Effector memory CD4-positive, alpha-beta T cell (primary cell): Measurements from ENCODE around the gene TMEM54.
A peak's percentile ranks its signal among the peaks of the same experiment; 100 is the strongest.

Source experiments
- DNase-seq, 3 donors: peaks; one replicate each; pipeline ENCODE4 v3.0.0-alpha.2; 2020
- H3K27ac ChIP-seq: 2 replicates; pipeline ENCODE4 v1.7.0; 2013; ENCODE audit warnings: mild to moderate bottlenecking, low read length, moderate library complexity; ENCODE audit not compliant: insufficient read depth, poor library complexity, severe bottlenecking
- H3K27me3 ChIP-seq: replicated peaks from 2 replicates; pipeline ENCODE4 v1.7.0; 2013; ENCODE audit warnings: mild to moderate bottlenecking, low read length; ENCODE audit not compliant: insufficient read depth, control insufficient read depth, poor library complexity, severe bottlenecking
- H3K36me3 ChIP-seq: 2 replicates; pipeline ENCODE4 v1.7.0; 2013; ENCODE audit warnings: mild to moderate bottlenecking, low read length, moderate library complexity; ENCODE audit not compliant: control insufficient read depth, insufficient read depth
- H3K4me1 ChIP-seq: 2 replicates; pipeline ENCODE4 v1.7.0; 2013; ENCODE audit warnings: low read length, mild to moderate bottlenecking; ENCODE audit not compliant: control insufficient read depth, insufficient read depth, poor library complexity, severe bottlenecking
- H3K4me3 ChIP-seq: 2 replicates; pipeline ENCODE4 v1.7.0; 2013; ENCODE audit warnings: low read length, low read depth, mild to moderate bottlenecking; ENCODE audit not compliant: insufficient read depth, poor library complexity, severe bottlenecking
- H3K9me3 ChIP-seq: 2 replicates; pipeline ENCODE4 v1.7.0; 2013; ENCODE audit warnings: mild to moderate bottlenecking, low read length, moderate library complexity; ENCODE audit not compliant: control insufficient read depth

Gene TMEM54

DNA sequence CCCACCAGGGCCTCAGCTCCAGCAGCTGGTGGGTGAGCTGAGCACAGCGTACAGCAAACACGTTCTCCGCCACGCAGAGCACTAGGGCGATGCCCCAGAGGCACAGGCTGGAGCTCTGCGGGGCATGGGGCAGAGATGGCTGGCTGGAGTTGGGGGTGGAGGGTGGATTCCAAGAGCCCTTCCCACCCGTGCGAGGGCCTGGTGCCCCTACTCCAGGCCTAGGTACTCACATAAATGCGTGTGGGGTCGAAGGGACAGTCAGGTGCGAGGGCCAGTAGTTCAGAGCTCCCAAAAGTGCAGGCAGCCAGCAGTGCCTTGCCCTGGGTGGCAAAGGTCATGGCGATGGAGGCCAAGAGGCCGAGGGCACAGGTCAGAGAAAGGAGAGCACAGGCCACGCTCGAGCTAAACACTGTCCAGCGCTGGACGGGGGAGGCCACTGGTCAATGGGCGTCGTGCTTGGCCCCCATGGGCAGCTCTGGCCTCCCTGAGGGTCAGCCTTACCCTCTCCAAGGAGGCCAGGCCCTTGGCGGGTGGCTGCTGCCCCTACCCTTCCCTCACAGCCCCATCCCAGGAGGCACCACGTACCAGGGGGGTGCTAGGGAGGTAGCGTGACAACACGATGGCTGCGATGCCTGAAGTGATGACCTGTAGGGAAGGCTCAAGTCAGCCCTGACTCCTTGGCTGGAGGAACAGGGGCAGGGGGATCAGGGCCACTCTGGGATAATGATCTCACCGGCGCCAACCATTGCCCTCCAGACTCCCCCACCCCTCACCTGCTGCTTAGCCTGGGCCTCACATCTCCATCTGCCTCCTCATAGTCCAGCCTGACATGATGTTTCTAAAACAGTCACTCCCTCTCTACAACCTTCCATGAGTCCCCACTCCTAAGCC lies 5.6 kb downstream of the TMEM54 start:
- DNase-seq, result no peak
- Histone ChIP-seq H3K4me3 (no peak overlapping the region), H3K9me3 (no peaks in the 10 kb centered on the region), H3K36me3 (no peaks in the 10 kb centered on the region), H3K27ac (no peak overlapping the region), H3K4me1 (peaks cover 13% of the 10 kb centered on the region), H3K27me3 (peaks cover 28% of the 10 kb centered on the region)

DNA sequence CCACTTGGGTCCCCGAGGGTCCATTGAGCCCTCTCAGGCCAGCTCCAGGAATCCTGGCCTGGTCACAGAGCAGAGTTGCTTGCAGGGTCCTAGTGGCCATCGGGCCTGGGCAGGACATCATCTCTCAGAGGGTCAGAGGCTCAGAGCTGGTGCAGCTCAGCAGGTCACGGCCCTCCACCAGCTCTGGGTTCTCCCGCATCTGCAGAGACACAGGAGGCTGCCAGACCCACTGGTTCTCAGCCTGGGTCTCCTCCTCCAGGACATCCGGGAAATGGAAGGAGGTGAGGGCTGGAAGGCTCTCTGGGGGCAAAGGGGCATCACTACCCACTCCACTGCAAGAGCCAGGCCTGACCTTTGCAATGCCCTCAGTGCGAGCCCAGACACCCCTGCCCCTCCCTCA lies 6.5 kb downstream of the TMEM54 start:
- no peak for DNase-seq
- Histone ChIP-seq H3K36me3 (no peaks in the 10 kb centered on the region), H3K27ac (no peak overlapping the region), H3K4me3 (no peak overlapping the region), H3K9me3 (no peaks in the 10 kb centered on the region), H3K4me1 (peaks cover 9% of the 10 kb centered on the region), H3K27me3 (peaks cover 21% of the 10 kb centered on the region)

DNA sequence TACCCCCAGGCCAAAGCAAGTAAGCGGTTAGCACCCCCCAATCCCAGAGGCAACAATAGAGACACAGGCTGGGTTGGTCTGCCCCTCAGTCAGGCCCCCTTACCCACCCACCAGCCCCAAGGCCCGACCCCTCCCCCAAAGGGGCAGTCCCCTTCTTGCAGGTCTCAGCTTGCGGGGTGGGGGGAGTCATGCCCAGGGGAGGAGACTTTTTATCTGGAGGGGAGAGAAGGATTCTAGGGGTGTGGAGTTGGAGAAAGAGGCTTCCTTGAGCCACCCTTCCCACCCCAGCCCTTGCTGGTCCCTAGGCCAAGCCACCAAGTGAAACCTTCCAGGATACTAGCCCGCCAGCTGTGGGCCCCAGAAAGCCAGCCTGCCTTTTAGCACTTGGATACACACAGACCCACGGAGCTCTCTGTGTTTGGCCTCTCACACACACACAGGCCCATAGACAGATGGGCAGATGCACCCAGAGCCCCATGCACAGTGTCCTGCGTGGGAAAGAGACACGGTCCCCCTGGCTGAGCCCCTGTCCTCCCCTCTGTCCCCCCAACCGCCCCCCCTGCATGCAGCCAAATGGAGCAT lies 7.1 kb downstream of the TMEM54 start:
- H3K9me3 ChIP-seq, result no peaks in the 10 kb centered on the region
- H3K27ac ChIP-seq, result no peak overlapping the region
- no peak overlapping the region for H3K4me3 ChIP-seq
- H3K36me3 ChIP-seq, result no peaks in the 10 kb centered on the region
- H3K4me1 ChIP-seq, result peaks cover 9% of the 10 kb centered on the region
- H3K27me3 ChIP-seq, result peaks cover 17% of the 10 kb centered on the region
- DNase-seq, result no peak

DNA sequence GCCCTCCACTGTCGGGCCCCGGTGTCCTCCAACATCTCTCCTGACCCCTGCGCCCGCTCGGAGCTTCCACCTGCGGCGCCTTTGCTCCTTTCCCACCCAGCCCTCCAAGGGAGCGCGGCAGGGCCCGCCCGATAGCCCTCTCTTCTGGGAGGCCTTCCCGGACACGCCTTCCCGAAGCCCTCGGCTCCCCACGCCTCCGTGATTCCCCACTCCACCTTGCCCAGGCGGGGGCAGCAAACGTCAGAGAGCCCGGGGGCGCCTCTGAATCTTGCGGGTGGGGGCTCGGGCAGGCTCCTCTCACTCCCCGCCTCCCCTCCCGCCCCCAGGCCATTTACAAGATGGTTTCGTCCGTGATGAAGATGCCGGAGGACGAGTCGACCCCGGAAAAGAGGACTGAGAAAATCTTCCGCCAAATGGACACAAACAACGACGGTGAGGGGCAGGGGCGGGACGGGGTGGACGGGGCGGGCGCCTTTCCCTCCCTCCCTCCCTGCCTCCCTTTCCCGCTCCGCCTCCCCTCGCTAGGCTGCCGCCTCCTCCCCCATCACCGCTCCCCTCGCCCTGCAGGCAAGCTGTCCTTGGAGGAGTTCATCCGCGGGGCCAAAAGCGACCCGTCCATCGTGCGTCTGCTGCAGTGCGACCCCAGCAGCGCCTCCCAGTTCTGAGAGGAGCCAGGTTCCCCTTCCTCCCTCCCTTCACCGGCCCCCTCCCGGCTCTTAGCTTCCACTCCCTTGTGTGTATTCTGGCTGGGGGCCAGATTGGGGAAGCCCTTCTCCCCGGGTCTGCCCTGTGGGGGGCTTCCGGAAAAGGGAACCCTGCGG lies 7.8 kb downstream of the TMEM54 start:
- H3K4me3 ChIP-seq, result peak overlapping the region; percentile 48
- H3K27me3 ChIP-seq, result peaks cover 19% of the 10 kb centered on the region
- H3K27ac ChIP-seq, result no peak overlapping the region
- no peaks in the 10 kb centered on the region for H3K36me3 ChIP-seq
- H3K4me1 ChIP-seq, result peaks cover 9% of the 10 kb centered on the region
- no peaks in the 10 kb centered on the region for H3K9me3 ChIP-seq
- DNase-seq, result no peak

DNA sequence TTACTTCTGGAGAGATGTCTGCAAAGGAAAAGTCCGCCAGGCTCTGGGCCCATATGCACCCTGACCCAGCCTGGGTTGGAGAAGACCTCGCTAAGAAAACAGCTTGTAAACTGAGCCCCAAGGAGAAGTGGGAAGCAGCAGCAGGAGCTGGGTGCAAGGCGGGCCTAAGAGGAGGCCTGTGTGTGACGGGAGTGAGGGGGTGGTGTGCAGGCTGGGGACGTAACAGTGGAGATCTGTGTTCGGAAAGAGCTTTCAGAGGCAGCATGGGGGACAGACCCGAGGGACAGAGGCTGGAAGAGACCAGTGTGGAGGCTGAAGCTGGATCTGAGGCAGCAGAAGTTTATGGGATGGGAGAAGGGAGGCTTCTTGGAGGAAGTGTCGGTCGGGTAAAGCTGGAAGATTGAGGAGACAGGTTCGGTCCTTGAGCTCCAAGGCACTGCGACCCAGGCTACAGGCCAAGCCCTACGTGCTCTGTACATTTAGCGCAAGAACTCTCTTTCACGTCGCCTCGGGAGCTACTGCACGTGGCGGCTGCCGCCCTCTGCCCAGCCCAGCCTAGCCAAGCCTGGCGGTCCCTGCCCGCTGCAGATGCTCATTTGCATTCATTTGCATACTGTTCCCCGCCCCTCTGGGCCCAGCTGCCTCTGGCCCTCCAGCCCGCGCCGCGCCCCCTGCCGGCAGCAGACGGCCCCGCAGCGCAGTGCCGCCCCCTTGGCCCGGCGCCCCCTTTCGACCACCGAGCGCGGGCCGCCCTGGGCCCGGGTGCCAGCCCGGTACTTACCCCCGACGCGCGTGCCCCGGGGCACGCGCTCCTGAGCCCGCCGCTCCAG lies 8.6 kb downstream of the TMEM54 start:
- Histone ChIP-seq H3K27me3 (peaks cover 23% of the 10 kb centered on the region), H3K4me1 (peaks cover 9% of the 10 kb centered on the region), H3K4me3 (peak overlapping the region; percentile 48), H3K9me3 (no peaks in the 10 kb centered on the region), H3K27ac (no peak overlapping the region), H3K36me3 (no peaks in the 10 kb centered on the region)
- DNase-seq, result no peak

DNA sequence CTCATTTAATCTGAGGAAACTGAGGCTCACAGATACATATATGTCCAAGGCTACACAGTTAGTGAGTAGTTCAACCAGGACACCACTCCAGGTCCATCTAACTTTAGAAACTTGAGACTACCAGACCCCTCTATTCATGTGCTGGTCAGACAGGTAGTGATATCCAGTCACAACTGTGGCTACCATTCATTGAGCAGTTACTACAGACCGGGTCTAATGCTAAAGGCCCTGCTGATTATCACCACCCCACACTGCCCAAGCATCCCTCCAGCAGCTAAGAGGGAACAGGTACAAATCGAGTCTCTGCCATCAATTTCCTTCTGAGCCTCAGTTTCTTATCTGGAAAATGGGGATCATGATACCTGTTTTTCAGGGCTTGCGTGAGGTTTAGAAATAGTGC lies 9.6 kb downstream of the TMEM54 start:
- Histone ChIP-seq H3K9me3 (no peaks in the 10 kb centered on the region), H3K4me1 (peaks cover 10% of the 10 kb centered on the region), H3K36me3 (no peaks in the 10 kb centered on the region), H3K27me3 (peaks cover 32% of the 10 kb centered on the region), H3K27ac (no peak overlapping the region), H3K4me3 (no peak overlapping the region)
- DNase-seq, result no peak

DNA sequence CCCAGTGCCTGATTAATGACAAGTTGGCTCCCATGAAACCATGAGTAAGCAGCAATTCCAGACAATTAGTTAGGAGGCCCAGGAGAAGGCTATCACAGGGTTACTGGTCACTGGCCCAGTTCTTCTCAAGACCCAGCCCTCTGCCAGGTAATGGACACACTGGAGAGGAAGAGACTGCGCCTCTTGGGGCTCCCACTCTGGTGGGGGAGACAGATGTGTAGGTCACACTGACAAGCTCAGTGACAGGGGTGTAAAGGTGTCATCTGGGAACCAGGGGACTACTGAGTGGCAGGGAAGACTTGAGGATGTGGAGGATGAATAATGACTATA lies 10.0 kb downstream of the TMEM54 start:
- no peak for DNase-seq
- Histone ChIP-seq H3K4me1 (peaks cover 12% of the 10 kb centered on the region), H3K4me3 (no peak overlapping the region), H3K27ac (no peak overlapping the region), H3K27me3 (peaks cover 32% of the 10 kb centered on the region), H3K9me3 (no peaks in the 10 kb centered on the region), H3K36me3 (no peaks in the 10 kb centered on the region)

DNA sequence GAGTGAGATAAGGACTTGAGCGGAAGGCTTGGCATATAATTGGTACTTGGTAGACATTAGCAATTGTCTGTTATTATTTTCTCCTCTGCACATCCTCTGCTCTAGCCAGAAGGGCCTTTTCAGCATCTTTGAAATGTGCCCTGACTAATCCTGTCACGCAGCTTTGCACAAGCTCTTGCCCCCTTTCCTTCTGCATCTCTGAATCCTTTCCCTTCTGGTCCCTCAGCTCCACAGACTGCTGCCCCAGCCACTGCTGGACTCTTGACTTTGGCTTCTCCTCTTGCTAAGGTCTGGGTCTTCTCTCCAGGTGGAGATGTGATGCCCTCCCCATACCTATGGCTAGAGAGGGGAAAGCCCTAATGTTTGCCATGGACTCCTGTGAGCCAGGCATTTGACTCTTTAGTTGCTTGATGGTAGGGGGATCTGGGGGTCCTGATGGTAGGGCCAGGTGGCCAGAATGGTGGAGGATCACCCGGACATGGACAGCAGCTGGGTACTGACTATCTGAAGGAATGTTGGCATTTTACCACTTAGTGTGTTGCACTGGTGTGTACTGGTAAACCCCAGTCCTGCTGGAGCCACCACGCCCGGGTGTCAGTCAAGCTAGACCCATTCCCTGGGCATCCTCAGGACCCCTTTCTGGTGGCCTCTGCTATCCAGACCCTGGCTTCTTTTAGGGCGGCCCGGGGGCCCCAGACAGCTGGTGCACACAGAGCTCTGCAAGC lies 10.5 kb downstream of the TMEM54 start:
- Histone ChIP-seq H3K4me1 (peaks cover 12% of the 10 kb centered on the region), H3K27ac (no peak overlapping the region), H3K27me3 (peaks cover 32% of the 10 kb centered on the region), H3K9me3 (no peaks in the 10 kb centered on the region), H3K4me3 (no peak overlapping the region), H3K36me3 (no peaks in the 10 kb centered on the region)
- no peak for DNase-seq

DNA sequence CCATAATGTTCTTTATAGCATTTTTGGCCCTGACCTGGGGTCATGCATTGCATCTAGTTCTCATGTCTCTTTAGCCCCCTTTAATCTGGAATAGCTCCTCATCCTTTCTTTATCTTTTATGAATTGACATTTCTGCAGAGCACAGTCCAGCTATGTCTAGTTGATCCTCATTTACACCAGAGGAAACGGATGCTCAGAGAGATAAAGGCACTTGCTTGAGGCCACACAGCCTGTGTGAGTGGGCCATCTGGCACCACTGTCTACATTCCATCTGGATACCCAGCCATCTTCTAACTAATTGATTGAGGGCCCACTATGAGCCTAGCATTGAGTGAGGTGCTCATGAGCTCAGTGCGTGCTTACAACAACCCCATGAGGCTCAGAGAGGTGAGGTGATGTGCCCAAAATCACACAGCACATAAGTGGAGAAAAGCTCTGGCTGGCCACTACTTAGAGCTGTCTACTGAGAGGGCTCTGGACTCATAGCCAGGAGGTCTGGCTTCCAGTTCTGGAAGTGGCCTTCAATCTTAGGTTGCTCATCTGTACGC lies 11.4 kb downstream of the TMEM54 start:
- Histone ChIP-seq H3K4me1 (peaks cover 12% of the 10 kb centered on the region), H3K27me3 (peaks cover 34% of the 10 kb centered on the region), H3K36me3 (no peaks in the 10 kb centered on the region), H3K9me3 (no peaks in the 10 kb centered on the region), H3K4me3 (no peak overlapping the region), H3K27ac (no peak overlapping the region)
- no peak for DNase-seq
